SH-SY5Y (cell line): Measurements from ENCODE around the gene RLN2.
"Not testable (repeated sequence)": the region's sequence is repeated elsewhere in the genome, so short reads cannot be mapped to it uniquely, and the experiment has no call there.

ENCODE experiments used
- GATA2 ChIP-seq: IDR thresholded peaks from 2 replicates; pipeline ENCODE4 v1.6.1; 2011; ENCODE audit warnings: mild to moderate bottlenecking, low read depth, low read length
- GATA3 ChIP-seq: IDR thresholded peaks from 2 replicates; pipeline ENCODE4 v1.6.1; 2011; ENCODE audit warnings: low read depth, mild to moderate bottlenecking, low read length, moderate library complexity

The RLN2 gene, protein sequence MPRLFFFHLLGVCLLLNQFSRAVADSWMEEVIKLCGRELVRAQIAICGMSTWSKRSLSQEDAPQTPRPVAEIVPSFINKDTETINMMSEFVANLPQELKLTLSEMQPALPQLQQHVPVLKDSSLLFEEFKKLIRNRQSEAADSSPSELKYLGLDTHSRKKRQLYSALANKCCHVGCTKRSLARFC

DNA sequence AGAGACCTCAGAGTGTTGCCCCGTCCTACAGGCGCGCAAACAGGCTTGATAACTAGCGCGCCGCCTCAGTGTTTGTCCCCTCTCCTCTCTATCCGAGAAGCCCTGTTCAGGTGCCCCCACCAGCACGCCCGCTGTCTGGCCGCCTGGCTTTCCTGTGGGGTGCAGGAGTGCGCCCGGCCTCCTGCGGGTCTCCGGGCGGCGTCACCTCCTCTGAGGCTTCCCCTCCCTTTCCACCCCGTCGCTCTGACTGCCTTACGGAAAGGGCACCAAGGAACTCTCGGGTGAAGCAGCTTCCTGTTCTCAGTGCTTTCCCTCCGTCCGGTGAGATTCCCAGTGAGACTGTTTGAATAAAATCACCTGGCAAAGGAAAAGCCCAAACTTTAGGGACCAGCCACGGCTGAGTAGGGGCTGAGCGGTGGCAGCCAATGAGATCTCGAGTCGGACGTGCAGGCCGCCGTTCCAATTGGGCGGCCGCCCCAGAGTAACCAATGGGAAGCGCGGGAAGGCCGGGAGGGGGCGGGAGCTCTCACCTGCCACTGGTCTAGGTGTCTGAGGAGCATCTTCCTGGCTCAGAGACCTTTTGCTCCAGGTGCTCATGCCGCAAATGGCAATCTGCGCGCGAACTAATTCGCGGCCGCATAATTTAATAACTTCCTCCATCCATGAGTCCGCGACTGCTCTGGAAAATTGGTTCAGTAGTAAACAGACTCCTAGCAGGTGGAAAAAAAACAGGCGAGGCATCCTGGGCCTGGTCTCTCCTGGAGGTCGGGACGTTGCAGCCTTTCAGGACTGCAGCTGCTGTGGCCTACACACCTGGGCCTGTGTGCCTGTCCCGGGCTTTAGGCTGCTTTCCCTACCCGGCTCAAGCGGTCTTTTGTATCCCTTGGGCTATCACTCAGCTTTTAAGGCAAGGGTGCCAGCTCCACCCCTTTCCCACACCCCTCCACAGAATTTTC is at the start of gene RLN2:
TSS of gene RLN2 (minus strand) at position 877 of the 956 bp plus-strand sequence. CDS start at position 741, 136 bp downstream.
- not testable (repeated sequence) for TF ChIP-seq GATA2, GATA3

DNA sequence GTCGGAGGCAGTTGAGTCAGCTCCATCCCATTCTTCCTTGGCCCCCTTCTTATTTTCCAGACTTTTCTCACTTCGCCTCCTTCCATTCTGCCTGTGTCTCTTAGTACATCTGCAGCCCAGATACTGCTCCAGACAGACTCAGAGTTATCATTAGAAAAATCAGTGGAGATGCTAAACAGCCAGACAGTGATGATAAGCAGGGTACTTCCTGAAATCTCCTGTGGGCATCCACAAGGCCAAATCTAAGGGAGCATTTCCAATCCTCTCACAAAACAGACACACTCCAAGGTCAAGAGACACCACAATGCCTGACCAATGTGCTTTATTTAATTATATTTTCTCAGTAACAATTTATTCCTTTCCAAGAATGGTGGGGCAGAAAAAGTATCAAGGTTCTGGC is 49.7 kb upstream of the RLN2 start:
- peak; percentile 77; the same call in 1 of the 2 replicates for TF ChIP-seq GATA3
- TF ChIP-seq GATA2, result peak; percentile 80

DNA sequence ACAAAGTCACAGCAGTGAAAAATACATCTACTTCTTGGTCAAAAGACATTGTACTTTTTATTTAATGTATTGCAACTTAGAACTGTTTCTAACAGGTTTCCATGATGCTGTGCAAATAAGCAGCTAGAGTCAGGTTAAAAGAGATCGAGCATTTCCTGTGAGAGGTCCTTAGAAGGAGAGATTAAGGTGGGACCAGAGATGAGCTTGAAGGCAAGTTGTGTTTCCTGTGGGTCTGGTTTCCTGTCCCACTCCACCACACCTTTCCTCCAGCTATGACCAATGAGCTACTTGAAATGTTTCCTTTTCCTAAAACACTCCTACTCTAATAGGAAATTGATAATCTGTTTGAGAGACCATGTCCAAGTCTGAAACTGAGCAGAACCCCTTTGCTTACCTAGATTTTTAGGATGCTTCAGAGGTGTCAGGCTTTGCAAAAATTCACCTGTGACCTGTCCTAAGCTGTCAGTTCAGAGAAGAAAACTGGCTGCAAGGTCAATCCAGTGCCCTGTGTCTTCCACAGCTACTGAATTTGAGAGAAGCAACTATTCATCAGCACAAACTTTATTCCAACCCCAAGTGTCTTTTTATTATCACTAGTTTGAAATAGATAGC is 48.2 kb upstream of the RLN2 start:
- TF ChIP-seq GATA2, result no peak

DNA sequence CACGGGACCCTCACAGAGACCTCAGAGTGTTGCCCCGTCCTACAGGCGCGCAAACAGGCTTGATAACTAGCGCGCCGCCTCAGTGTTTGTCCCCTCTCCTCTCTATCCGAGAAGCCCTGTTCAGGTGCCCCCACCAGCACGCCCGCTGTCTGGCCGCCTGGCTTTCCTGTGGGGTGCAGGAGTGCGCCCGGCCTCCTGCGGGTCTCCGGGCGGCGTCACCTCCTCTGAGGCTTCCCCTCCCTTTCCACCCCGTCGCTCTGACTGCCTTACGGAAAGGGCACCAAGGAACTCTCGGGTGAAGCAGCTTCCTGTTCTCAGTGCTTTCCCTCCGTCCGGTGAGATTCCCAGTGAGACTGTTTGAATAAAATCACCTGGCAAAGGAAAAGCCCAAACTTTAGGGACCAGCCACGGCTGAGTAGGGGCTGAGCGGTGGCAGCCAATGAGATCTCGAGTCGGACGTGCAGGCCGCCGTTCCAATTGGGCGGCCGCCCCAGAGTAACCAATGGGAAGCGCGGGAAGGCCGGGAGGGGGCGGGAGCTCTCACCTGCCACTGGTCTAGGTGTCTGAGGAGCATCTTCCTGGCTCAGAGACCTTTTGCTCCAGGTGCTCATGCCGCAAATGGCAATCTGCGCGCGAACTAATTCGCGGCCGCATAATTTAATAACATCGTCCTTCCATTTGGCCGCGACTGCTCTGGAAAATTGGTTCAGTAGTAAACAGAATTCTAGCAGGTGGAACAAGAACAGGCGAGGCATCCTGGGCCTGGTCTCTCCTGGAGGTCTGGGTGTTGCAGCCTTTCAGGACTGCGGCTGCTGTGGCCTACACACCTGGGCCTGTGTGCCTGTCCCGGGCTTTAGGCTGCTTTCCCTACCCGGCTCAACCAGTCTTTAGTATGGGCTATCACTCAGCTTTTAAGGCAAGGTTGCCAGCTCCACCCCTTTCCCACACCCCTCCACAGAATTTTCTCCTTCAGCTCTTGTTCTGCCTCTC is 34.8 kb upstream of the RLN2 start, which contains the start of gene RLN1:
TSS of gene RLN1 (minus strand) at position 885 of the 990 bp plus-strand sequence. CDS start at position 755, 130 bp downstream.
- TF ChIP-seq GATA3, GATA2: not testable (repeated sequence)

DNA sequence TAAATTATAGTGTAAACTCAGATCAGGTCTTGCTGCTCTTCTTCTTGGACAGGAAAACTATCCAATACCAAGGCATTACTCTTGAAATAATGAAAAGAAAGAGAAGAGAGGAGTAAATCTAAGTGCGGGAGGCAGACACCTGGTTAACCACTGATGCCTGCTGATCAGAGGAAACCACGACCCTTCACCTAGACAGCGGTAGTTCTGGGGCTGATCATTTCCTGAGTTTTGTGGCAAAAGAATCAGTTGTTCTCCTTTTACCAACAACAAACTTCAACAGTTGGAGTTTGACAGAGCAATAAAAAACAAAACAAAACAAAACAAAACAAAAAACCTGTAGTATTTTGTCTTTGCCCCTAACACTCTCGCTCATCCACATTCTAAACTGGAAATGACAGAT is 32.2 kb upstream of the RLN2 start:
- TF ChIP-seq GATA3 (no peak), GATA2 (no peak)

DNA sequence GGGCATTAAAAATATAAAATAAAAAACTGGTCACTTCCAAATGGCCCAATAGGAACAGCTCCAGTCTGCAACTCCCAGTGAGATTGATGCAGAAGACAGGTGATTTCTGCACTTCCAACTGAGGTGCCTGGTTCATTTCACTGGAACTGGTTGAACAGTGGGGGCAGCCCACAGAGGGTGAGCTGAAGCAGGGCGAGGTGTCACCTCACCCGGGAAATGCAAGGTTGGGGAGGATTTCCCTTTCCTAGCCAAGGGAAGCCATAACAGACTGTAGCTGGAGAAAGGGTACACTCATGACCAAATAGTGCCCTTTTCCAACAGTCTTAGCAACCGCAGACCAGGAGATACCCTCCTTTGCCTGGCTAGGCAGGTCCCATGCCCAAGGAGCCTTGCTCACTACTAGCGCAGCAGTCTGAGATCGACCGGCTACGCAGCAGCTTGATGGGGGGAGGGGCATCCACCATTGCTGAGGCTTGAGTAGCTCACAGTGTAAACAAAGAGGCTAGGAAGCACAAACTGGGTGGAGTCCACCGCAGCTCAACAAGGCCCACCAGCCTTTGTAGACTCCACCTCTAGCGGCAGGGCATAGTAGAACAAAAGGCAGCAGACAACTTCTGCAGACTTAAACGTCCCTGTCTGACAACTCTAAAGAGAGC is 22.5 kb upstream of the RLN2 start:
- TF ChIP-seq GATA3 (no peak), GATA2 (no peak)

DNA sequence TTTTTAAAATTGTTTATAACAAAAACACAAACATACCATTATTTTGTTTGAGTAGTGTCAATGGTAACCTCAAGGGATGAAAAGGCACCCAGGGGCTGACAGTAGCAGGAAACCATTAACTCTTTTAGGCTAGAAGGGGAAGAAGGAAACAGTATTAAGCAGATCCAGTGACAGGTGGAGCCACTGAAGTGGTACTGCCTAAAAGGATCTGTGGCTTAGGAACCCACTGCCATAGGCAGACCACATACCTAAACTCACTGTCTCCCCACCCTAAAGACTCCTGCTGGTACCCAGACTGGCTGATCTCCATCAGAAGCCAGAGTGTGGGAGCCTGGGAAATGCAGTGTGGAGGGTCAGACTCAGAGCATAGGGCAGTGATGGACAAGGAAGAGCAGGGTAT is 21.7 kb upstream of the RLN2 start:
- TF ChIP-seq GATA2, result no peak
- no peak for TF ChIP-seq GATA3

DNA sequence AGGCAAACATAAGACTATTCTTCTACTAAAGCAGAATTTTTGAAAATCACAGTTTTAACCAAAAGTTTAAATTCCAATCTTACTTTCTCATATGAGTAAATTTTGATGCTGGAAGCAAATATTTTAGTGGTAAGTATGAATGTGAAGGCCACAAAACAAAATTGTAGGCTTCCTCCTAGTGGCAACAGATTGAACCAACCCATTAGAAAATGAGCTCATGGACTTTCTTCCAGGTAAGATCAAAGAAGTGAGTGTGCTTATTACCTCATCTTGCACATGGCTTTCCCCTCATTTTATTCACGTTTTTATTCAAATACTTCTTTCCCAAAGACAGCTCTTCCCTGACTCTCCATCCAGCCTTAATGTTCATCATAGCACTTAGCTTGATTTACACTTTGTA is 16.5 kb upstream of the RLN2 start:
- TF ChIP-seq GATA3 (no peak), GATA2 (no peak)

DNA sequence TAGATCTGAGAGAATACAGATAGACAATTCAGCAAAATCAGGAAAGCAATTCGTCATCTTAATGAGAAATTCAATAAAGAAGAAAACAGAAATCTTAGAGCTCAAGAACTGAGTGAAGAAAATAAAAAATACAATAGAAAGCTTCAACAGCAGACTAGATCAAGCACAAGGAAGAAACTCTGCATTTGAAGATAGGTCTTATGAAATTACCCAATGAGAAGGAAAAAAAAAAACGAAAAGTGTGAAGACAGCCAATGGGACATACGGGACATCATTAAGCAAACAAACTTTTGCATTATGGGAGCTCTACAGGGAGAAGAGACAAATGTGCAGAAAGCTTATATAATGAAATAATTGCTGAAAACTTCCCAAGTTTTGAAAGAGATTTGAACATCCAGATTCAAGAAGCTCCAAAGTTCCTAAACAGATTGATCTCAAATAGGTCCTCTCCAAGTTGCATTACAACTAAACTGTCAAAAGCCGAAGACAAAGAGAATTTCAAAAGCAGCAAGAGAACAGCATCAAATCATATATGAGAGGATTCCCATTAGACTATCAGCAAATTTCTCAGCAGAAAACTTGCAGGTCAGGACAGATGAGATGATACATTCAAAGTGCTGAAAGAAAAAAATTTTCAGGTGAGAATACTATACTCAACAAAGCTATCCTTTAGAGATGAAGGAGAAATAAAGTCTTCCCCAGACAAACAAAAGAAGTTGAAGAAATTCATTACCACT is 10.8 kb upstream of the RLN2 start:
- no peak for TF ChIP-seq GATA3
- TF ChIP-seq GATA2, result no peak

DNA sequence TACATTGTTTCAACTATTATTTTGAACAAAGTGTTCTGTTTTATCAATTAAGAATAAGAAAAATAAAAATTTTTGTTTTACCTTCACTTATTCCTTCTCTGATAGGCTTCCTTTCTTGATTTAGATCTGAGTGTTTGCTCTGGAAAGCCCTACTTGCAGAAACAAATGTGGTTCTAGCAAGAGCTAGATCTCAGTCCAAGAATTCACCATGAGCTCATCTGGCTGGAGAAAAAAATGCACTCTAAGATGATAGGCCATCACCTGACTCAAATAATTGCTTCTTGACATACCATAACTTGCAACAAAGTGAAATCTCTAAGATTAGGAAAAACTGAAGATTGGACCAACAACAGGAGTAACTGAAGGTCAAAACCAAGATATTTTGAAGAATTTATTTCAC is 6.3 kb upstream of the RLN2 start:
- TF ChIP-seq GATA3 (no peak), GATA2 (no peak)

DNA sequence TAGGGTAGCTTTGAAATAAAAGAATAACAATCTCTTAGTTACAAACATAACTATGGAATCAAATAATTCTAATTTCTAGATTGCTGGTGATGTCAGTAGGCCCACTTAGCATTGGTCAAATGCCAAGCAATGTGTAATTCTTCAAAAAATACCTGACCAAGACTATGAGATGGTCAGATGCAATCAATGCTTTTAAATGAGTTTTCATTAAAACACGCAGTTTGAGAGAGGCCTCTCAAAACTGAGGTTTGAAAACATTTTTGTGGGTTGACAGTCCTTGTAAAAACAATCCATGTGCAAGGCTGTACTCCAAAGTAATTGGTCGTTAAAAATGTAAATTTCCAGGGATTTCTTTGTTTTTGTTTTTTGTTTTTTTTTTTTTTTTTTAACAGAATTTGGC is 1.2 kb upstream of the RLN2 start:
- TF ChIP-seq GATA3, result no peak
- no peak for TF ChIP-seq GATA2

DNA sequence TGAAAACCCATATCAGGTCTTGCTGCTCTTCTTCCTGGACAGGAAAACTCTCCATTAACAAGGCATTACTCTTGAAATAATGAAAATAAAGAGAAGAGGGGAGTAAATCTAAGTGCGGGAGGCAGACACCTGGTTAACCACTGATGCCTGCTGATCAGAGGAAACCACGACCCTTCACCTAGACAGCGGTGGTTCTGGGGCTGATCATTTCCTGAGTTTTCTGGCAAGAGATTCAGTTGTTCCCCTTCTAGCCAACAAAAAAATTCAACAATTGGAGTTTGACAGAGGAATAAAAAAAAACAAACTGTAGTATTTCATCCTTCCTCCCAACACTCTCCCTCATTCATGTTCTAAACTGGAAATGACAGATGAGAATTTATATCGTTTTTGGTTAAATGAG is 3.0 kb downstream of the RLN2 start:
- TF ChIP-seq GATA3 (no peak), GATA2 (no peak)
